SKM-1 treated with dmso at 0.1 percent for 144 hours (cell line): ENCODE results near the gene SPATA31E1.
"Not testable (repeated sequence)": the region's sequence is repeated elsewhere in the genome, so short reads cannot be mapped to it uniquely, and the experiment has no call there.

Experiments used
- DNase-seq: peaks from one replicate; lab custom pipeline; 2025; ENCODE audit not compliant: unreplicated experiment; lab: John Stamatoyannopoulos, UW

Gene SPATA31E1

DNA sequence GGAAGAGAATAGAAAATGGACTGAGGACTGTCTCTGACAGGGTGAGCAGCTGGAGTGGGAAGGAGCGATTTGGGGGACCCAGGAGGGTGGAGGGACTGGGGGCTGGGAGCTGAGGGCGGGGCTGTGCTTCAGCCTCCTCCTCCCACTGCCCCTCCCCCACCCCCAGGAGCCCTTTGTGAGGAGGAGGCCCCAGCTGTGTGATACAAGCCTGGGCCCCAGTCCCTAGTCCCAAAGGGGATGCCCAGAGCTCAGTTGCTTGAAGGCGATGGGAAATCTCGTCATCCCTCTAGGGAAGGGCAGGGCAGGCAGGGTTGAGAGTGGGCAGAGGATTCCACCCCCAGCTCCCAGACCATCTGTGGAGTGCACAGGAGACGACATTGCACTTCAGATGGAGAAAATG lies at the start of gene SPATA31E1:
Gene SPATA31E1, plus strand, starts transcription at position 251 of the 400 bp plus-strand sequence. Its CDS starts 15 bp downstream, at position 266.
- DNase-seq, result no peak

DNA sequence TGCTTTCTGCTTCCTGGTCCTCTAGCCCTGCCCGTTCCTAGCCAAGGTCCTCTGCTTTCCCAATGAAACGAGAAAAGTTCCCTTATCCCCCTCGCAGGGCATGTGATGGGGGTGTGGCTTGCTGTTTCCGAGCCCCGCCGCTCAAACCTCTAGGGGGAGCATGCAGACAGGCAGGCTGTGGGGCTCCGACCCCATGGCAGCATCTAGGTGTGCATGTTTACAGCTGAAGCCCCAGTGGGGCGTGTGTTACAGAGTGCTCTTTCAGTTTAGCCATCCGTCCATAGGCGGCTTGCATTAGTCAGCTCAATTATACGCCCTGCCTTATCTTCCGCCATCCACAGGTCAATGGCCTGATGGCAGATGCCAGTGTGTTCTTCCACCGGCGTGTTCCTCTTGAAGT lies 48.3 kb upstream of the SPATA31E1 start:
- no peak for DNase-seq

DNA sequence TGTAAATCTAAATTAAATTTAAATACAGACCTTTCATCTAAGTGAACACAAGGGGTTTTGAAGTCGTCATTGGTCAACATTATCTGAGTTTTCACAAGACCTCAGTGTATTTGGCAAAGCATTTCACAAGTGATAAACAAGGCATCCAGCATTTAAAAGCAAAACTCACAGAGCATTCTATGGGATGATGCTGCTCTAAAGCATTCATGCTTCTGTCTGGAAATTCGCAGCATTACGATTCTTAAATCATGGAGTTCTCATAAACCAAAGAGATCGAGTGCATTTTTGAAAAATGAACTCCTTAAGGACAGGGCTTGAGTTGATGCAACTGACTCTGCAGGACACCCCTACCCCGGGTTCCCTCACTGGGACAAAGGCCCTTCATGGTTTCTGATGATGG lies 46.1 kb upstream of the SPATA31E1 start:
- no peak for DNase-seq

- DNase-seq, result no peak
Measured at GRCh38 chr9:87836951-87837705, 45.5 kb upstream of the SPATA31E1 start.

DNA sequence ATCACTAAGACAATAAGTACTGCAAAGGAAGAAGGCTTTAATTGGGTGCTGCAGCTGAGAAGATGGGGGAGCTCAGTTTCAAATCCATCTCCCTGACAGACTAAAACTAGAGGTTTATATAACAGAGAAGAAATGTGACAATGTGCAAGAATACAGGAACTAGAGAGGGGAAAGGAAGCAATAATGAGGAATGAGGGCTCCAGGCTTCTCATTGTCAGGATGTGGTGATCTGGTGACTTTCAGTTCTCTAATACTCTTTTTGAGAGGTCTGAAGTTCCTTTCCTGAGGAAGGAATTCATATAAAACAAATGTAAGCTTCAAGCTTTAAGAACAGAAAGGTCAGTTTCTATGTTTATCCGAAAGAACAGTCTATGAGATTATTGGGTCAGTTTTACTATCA lies 42.5 kb upstream of the SPATA31E1 start:
- no peak for DNase-seq

- no peak for DNase-seq
Measured at GRCh38 chr9:87842878-87843585, 39.6 kb upstream of the SPATA31E1 start.

- no peak for DNase-seq
Measured at GRCh38 chr9:87844506-87844905, 38.2 kb upstream of the SPATA31E1 start.

- not testable (repeated sequence) for DNase-seq
Measured at GRCh38 chr9:87847817-87848216, 34.9 kb upstream of the SPATA31E1 start.

- no peak for DNase-seq
Measured at GRCh38 chr9:87849144-87849758, 33.4 kb upstream of the SPATA31E1 start.

DNA sequence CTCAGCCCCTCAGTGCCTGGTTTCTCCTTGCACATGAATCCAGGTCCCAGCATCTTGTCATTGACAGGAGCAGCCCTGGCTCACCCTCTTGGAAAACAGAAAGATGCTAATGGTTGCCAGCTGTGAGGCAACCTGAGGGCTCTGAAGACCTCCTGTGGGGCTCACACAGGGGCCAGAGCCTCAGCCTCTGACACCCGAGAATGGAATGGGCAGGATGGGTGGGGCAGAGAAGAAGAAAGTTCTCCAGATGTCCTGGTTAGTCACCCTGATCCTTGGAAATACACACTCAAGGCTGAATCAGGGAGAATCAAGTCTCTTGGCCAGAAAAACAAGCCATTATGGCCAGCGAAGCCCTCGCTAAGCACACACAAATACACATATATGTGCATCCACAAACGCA lies 32.3 kb upstream of the SPATA31E1 start:
- no peak for DNase-seq

GRCh38 chr9:87851186-87851585 lies 31.5 kb upstream of the SPATA31E1 start:
- DNase-seq, result not testable (repeated sequence)

- no peak for DNase-seq
Measured at GRCh38 chr9:87853302-87853701, 29.4 kb upstream of the SPATA31E1 start.

- DNase-seq, result no peak
Measured at GRCh38 chr9:87853876-87854579, 28.6 kb upstream of the SPATA31E1 start.

- no peak for DNase-seq
Measured at GRCh38 chr9:87854580-87854955, 28.1 kb upstream of the SPATA31E1 start.

DNA sequence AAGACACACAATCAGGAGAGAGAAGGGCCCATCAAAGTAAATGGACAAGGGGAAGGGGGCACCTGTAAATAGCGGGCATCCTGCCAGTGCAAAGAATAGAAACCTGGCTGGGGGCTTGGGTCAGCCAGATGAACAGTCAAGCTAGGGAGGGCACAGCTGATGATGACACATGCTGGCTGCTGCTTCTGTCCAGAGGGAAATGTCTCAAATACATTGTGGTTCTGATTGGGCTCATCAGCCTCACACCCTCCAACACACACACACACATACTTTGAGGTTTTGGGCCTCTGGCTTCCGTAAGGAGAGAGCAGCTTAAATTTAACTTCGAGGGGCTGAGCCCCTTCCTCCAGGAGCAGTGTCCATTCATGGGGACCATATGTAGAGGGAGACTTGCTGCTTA lies 27.6 kb upstream of the SPATA31E1 start:
- DNase-seq, result no peak

GRCh38 chr9:87857141-87857947 lies 25.3 kb upstream of the SPATA31E1 start:
- no peak for DNase-seq

DNA sequence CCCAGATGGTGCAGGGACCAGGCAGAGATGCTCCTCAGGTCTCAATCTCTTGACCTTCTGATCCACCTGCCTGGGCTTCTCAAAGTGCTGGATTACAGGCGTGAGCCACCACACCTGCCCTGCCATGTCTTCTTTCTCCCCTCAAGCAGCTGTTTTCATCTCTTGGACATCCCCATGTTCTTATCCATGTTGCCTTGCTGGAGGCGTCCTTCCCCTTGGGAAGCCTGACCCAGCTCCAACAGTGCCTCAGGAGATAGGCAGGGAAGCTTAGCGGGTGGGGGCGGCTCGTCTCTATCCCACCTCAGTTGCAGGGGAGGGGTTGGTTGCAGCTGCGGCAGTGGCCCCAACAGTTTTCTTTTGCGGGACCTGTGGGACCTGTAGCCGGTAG lies 24.7 kb upstream of the SPATA31E1 start:
- no peak for DNase-seq

GRCh38 chr9:87859137-87859536 lies 23.5 kb upstream of the SPATA31E1 start:
- DNase-seq, result no peak

DNA sequence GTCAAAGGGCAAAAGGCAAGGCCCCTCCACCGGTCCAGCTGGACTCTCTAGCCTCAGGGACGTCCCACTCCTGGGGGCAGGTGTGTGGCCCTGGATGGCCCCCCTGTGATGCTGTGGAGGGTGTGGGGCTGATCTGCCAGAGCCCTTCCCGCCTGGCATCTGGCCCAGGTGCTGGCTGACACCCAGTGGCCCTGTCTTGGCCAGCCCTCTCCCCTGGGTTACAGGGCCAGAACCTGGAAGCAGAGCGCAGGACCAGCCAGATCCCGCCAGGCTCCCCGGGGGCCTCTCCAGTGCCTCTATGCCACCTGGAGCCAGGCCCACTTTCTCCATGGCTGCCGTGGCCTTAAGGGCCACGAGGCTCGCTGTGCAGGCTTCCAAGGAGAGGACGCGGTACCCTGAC lies 22.9 kb upstream of the SPATA31E1 start:
- DNase-seq, result no peak

DNA sequence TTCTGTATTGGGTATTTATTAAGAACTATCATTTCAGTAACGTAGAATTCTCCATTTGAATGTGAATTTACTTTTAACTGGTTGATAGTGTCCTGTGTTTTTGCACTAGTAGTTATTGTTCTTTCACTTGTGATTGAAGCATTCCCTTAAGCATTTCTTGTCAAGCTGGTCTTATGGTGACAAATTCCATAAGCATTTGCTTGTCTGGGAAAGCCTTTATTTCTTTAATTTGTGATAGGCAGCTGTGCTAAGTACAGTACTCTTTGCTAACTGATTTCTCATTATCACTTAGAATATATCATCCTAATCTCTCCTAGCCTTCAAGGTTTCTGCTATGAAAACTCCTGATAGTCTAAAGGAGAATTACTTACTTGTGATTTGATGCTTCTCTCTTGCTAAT lies 21.3 kb upstream of the SPATA31E1 start:
- no peak for DNase-seq
